Activated T-cell treated with anti-CD3 and anti-CD28 coated beads, Interleukin-2, amount 50 U/mL, for 4 hours (primary cell): ENCODE data around the gene PSEN1. TPM values are rescaled to one million over a fixed set of nuclear protein-coding genes. Genes with fewer than 3 reads are reported as not detected.

Experiments used
- ATAC-seq, 2 donors: fragments of 200-7000 bp; cut with Tn5 transposase; one replicate each; pipeline ENCODE4 v1.10.0; 2021
- DNase-seq: peaks from one replicate; pipeline ENCODE4 v3.0.0-alpha.2; 2020
- H3K27me3 Mint-ChIP-seq: one replicate; pipeline ENCODE4 v1.8.0; 2021; ENCODE audit warnings: low read depth, mixed read lengths
- H3K36me3 Mint-ChIP-seq: one replicate; pipeline ENCODE4 v1.8.0; 2022; ENCODE audit warnings: mixed read lengths; ENCODE audit not compliant: insufficient read depth
- H3K4me1 Mint-ChIP-seq: one replicate; pipeline ENCODE4 v1.8.0; 2021; ENCODE audit warnings: low read depth, mixed read lengths
- H3K4me3 Mint-ChIP-seq: one replicate; pipeline ENCODE4 v1.8.0; 2021; ENCODE audit warnings: mild to moderate bottlenecking, moderate library complexity, mixed read lengths
- H3K9me3 Mint-ChIP-seq: one replicate; pipeline ENCODE4 v1.8.0; 2021; ENCODE audit warnings: mixed read lengths
- total RNA-seq, 3 donors: library from RNA; stranded (reverse); gene quantifications; one replicate each; pipeline ENCODE4 v1.2.1, GENCODE V29; 2021

PSEN1 gene
- total RNA-seq, 3 donors from 2014 or later, result 21.5 to 29.2 (median 25.0) TPM

DNA sequence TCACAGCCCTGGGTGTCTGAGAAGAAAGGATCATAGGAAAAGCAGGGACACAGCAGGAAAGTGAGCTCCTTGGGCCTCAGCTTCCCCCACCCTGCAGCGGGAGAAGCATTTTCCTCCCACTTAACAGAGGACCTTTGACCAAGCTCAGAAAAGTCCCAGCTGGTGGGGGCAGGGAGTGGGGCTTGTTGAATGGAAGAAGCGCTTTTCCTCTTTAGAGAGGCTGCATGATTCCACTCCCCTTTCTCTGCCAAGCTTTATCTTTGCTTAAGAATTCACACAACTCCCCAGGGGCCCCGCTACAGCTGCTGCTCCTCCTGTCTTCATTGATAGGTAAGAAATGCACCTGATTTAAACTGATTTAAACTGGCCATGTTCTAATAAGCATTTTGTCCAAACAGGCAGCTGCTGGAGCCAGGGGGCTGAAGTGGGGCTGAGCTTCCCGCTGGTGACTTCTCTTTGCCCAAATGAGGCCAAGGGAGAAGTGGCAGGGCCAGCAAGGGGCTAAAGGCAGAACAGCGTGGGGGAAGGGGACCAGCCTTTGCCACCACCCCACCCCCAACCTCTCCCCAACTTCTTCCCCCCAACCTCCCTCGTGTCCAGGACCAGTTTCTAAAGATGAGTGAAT, 99.3 kb downstream of the PSEN1 start:
- H3K27me3 Mint-ChIP-seq, result peaks cover 60% of the 10 kb centered on the region
- H3K4me1 Mint-ChIP-seq, result peaks cover 9% of the 10 kb centered on the region
- no peaks in the 10 kb centered on the region for H3K36me3 Mint-ChIP-seq
- ATAC-seq (no peak), DNase-seq (no peak)
- no peaks in the 10 kb centered on the region for H3K9me3 Mint-ChIP-seq
- no peak overlapping the region for H3K4me3 Mint-ChIP-seq

DNA sequence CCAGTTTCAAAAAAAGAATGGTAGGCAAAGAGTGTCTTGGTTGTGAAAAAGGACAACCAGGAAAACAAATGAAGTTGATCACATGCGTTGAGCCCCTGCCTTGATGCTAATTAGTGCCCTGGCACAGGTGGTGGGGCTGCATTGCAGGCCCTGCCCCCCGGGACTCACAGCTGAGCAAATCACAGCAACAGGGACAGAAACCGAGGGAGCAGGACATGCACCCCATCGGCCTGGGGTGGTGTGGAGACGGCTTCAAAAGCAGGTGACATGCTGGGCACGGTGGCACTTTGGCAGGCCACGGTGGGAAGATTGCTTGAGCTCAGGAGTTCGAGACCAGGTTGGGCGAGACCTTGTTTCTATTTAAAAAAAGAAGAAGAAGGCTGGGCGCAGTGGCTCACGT, 99.8 kb downstream of the PSEN1 start:
- Mint-ChIP-seq H3K4me1 (peaks cover 9% of the 10 kb centered on the region), H3K36me3 (no peaks in the 10 kb centered on the region), H3K27me3 (peaks cover 64% of the 10 kb centered on the region), H3K4me3 (no peak overlapping the region), H3K9me3 (no peaks in the 10 kb centered on the region)
- no peak for ATAC-seq
- no peak for DNase-seq

DNA sequence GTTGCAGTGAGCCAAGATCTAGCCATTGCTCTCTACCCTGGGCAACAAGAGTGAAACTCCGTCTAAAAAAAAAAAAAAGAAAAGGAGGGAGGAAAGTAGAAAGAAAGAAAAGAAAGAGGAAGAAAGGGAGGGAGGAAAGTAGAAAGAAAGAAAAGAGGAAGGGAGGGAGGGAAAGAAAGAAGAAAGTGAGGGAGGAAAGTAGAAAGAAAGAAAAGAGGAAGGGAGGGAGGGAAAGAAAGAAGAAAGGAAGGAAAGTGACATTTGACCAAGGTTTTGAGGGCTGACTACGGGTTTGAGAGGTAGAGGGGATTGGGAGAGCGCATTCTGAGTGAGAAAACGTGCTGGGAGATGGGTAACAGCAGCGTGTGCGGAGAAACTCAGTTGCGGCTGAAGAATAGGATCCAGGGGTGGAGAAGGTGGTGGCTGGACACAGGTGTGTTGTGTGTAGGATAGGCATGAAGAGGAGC, 100.5 kb downstream of the PSEN1 start:
- Mint-ChIP-seq H3K4me3 (peak overlapping the region; percentile 62), H3K36me3 (no peaks in the 10 kb centered on the region), H3K9me3 (no peaks in the 10 kb centered on the region), H3K27me3 (peaks cover 70% of the 10 kb centered on the region), H3K4me1 (peaks cover 12% of the 10 kb centered on the region)
- DNase-seq (no peak), ATAC-seq (no peak)

DNA sequence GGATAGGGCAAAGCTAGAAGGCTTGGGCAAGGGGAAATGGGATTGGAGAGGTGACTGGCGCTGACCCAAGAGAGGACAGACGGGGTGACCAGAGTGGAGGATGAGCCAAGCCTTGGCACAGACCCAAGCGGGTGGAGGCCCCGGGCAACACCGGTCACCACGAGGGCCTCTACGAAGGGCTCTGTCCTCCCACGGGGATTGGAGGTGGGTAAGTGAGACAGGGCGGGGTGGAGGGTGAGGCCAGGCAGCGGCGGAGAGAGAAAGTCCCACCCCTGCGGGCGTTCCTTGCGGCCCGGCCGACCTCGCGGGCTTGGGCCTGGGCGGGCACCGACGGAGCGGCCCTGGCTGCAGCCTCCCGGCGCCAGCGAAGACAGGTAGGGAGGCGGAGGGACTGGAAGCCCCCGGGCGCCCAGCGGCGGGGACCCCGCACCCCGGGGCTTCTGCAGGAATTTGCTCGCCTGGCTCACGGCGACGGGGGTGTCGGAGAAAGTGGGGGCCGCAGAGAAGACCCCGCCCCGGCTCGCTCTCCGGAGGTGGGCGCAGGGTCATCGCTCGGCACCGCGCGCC, 101.0 kb downstream of the PSEN1 start, which contains the start of gene PAPLN:
PAPLN (plus strand) TSS at position 288 of the 567 bp plus-strand sequence. CDS start 2,273 bp downstream, outside the sequence.
- ATAC-seq, result peak; percentile 36 to 39
- H3K9me3 Mint-ChIP-seq, result no peaks in the 10 kb centered on the region

DNA sequence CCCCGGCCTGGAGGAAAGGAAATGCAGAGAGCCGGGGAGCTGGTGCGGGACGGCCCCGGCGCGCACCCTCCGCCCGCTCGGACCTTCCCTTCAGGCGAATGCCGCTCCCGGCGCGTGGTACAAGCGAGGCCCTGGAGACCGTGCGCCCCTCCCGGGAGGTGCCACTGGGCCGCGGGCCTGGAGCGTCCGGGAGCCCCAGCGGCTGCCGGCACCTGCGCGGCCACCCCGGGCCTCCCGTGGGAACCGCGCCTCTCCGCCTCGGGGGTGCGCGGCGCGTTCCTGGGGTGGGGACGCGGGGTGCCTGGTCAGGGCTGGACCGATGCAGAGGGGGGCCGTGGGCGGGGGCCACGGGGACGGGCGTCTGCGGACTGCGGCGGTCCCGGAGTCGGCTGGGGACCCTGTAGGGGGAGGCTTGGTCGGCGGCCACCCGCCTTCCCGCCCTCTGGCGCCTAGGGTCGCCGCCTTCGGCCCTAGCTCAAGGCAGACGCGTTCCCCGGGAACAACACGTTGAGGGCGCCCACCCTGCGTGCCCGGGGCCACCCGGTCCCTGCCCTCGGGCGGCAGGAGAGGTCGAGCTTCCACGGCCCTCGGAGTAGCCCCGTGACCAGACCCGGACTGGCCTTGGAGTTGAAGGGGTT, 101.6 kb downstream of the PSEN1 start:
- Mint-ChIP-seq H3K9me3 (no peaks in the 10 kb centered on the region), H3K4me1 (peaks cover 17% of the 10 kb centered on the region), H3K4me3 (no peak overlapping the region), H3K36me3 (no peaks in the 10 kb centered on the region), H3K27me3 (peaks cover 76% of the 10 kb centered on the region)
- ATAC-seq (peak; percentile 34 to 41), DNase-seq (no peak)

More for the DNA sequence above, 101.0 kb downstream of the PSEN1 start, which contains the start of gene PAPLN:
- Mint-ChIP-seq H3K27me3 (peaks cover 75% of the 10 kb centered on the region), H3K4me3 (peak within 1 kb of the TSS; percentile 62), H3K4me1 (peaks cover 12% of the 10 kb centered on the region), H3K36me3 (no peaks in the 10 kb centered on the region)
- DNase-seq, result no peak

DNA sequence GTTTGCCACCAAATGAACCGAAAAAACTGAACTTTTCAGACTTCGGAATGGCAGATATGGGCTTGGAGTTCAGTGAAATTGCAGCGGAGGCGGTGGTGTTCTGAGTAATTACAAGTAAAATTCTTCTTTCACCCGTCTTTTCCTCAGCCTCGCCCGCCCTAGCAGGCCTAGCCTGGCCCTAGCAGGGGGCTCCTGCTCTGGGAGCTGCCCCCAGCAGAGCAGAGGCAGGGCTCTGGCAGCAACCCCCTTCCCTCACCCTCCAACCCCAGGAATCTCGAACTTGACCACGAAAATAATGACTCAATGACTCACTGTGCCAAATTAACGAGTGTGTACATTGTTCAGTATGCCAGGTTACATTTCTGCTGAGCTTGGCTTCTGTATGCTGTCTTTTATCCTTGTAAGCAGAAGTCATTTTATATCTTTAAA, 102.1 kb downstream of the PSEN1 start:
- ATAC-seq (peak; percentile 31 to 41), DNase-seq (no peak)
- Mint-ChIP-seq H3K9me3 (no peaks in the 10 kb centered on the region), H3K36me3 (no peaks in the 10 kb centered on the region), H3K27me3 (peaks cover 77% of the 10 kb centered on the region), H3K4me1 (peaks cover 18% of the 10 kb centered on the region), H3K4me3 (no peak overlapping the region)

DNA sequence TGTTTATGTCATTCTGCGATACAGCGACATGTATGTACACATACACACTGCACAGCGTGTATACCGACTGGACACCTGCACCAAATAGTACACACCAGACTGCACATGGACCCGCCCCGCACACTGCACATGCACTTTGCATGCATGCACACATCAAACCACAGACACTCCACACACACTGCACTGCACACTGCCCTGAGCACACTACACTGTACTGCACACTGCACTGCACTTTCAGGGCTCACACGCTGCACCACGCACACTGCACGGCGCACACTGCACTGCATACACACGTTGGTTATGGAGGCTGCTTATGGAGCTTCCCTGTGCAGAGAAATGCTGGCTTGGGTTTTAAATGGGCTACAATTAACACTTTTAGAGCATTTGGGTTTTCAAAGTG, 102.6 kb downstream of the PSEN1 start:
- Mint-ChIP-seq H3K36me3 (no peaks in the 10 kb centered on the region), H3K27me3 (peaks cover 77% of the 10 kb centered on the region), H3K4me3 (no peak overlapping the region), H3K9me3 (no peaks in the 10 kb centered on the region), H3K4me1 (peaks cover 20% of the 10 kb centered on the region)
- ATAC-seq, result peak in 1 of 2 donors; percentile 10
- DNase-seq, result no peak

DNA sequence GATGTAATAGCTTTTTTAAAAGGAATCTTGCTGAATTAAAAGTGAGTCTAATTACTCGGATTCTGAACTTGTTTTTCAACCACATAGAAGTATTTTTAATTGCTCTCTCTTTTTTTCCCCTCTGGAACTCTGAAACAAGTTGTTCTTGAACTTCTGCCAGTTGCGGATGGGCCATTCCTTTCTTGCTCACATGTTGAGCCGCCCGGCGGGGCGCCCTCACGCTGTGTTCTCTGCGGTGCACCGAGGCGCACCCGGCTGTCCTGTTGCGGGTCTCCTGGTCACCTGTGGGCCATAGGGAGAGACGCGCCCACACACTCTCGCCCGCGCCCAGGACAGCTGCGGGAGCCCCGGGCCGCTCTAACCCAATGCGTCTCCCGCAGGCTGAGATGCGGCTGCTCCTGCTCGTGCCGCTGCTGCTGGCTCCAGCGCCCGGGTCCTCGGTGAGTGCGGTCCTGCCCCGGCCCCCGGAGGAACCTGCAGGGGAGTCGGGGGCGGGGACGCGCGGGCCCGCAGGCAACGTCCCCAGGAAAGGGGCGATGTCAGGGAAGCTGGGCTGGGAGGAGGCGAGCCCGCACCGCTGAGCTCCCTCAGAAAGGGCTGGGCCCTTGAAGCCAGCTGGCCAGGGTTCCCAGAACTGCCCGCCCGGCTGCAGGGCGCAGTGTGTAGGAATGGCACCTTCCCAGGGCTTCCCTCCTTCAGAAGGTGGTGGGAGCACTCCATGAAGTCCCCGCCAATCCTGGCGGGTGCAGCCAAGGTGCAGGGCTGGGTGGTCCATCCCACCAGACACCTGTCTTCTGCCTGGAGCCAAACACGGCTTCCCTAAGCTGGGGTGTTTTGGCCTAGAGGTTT, 103.3 kb downstream of the PSEN1 start:
- no peak overlapping the region for H3K4me3 Mint-ChIP-seq

DNA sequence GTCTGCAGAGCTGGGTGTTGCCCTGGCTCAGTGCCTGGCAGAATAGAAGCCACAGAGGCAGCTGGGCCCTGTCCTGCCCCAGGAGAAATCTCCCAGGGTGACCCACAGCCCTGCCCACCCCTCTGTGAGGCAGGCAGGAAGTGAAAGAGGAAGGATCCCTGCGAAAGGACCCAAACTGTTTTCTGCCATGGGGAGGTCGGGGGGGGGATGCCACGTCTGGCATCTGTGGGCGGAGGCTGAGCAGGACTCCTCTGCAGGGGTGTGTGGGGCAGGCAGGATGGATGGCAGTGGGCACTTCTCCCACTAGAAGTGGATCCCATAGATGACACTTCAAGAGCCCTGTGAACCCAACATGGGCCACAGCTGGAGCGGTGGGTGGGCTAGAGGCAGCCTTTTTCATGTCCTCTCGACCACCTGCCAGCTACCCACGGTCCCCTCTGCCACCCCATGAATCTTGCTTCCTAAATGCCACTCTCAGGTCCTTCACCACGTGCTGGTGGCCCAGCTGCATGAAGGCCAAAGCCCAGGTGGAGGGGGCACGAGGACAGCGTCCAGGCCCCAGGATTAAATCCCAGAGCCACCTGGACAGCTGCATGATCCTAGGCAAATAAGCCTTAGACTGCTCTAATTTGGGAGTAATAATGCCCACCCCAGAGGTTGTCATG, 104.6 kb downstream of the PSEN1 start:
- DNase-seq, result no peak
- Mint-ChIP-seq H3K36me3 (no peaks in the 10 kb centered on the region), H3K9me3 (no peaks in the 10 kb centered on the region), H3K4me1 (peaks cover 20% of the 10 kb centered on the region), H3K27me3 (peaks cover 70% of the 10 kb centered on the region), H3K4me3 (no peak overlapping the region)
- no peak for ATAC-seq

More for the DNA sequence above, 103.3 kb downstream of the PSEN1 start:
- peaks cover 76% of the 10 kb centered on the region for H3K27me3 Mint-ChIP-seq
- DNase-seq, result no peak
- ATAC-seq, result no peak
- no peaks in the 10 kb centered on the region for H3K36me3 Mint-ChIP-seq
- H3K9me3 Mint-ChIP-seq, result no peaks in the 10 kb centered on the region
- H3K4me1 Mint-ChIP-seq, result peaks cover 20% of the 10 kb centered on the region

DNA sequence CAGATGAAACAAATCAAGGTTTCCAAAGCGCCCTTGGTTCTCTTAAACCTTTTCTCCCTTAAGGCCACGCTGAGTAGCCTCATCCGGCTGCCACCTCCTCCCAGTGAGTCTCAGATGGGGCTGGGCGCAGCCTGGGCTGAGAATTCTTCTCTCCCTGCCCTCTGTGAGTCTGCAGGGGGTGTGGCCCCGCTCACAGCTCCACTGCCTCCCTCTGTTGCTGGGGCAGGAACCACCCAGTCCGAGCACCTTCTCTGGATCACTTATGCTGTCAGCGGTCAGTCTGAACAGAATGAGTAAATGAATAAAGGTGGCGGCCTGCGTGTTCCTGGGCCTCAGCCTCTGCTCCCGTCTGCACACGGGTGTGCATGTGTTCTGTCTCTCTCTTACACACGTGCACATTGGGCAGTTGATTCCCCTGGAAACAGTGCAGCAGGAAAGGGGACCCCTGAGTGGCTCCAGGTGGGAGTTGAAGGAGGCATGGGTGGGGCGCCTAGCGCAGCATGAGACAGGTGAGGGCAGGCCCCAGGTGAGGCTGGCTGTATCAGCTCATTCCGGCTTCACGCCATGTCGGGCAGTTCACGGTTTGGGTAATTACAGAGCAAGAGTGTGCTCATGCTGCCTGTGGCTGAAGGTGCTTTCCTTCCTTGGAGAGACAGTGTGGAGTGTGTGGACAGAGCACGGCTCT, 105.3 kb downstream of the PSEN1 start:
- Mint-ChIP-seq H3K4me1 (peaks cover 21% of the 10 kb centered on the region), H3K36me3 (no peaks in the 10 kb centered on the region), H3K27me3 (peaks cover 65% of the 10 kb centered on the region), H3K4me3 (no peak overlapping the region), H3K9me3 (no peaks in the 10 kb centered on the region)
- DNase-seq, result no peak
- ATAC-seq, result no peak

DNA sequence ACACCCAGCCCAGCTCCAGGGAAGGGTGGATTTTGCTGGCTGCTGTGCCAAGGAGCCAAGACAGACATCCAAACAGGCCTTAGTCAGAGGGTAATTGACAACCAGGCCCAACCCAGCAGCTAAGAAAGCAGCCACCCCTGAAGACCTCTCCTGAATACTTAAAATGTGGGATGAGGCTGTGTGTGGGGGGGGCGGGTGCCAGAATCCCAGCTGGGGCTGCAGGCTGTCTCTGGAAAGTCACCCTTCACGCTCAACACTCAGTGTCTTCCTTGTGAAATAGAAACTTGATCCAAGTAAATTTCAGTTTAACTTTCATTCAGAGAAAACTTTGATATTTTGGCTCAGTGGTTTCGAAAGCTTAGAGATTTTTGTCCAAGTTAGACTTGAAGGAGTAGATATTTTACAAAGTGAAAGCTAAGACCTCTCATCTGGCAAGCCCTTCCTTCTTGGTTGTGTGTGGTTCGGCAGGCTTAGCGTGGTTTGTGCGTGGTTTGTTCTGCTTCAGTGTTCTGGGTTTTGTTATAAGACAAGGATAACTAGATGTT, 106.1 kb downstream of the PSEN1 start:
- Mint-ChIP-seq H3K36me3 (no peaks in the 10 kb centered on the region), H3K4me1 (peaks cover 23% of the 10 kb centered on the region), H3K4me3 (no peak overlapping the region), H3K9me3 (no peaks in the 10 kb centered on the region), H3K27me3 (peaks cover 65% of the 10 kb centered on the region)
- ATAC-seq (no peak), DNase-seq (no peak)

DNA sequence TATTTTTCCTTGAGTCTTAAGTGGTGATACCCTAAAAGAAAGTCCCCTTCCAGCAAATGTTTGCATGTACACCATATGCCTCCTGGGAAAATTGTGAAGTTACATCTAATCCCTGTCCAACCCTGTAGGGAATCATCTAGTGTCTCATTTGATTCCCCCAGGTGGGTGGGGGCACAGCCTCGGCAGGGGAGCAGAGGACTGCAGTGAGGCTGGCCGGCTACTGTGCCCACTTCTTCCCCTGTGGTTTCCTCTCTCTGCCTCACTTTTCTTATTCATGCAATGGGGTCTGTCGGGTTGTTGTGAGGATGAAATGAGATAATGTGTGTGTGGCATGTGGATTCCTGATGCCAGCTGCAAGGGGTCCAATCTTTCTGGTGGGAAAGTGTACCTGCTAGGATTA, 107.0 kb downstream of the PSEN1 start:
- Mint-ChIP-seq H3K27me3 (peaks cover 64% of the 10 kb centered on the region), H3K36me3 (no peaks in the 10 kb centered on the region), H3K4me1 (peaks cover 24% of the 10 kb centered on the region), H3K9me3 (no peaks in the 10 kb centered on the region), H3K4me3 (no peak overlapping the region)
- ATAC-seq (no peak), DNase-seq (no peak)

DNA sequence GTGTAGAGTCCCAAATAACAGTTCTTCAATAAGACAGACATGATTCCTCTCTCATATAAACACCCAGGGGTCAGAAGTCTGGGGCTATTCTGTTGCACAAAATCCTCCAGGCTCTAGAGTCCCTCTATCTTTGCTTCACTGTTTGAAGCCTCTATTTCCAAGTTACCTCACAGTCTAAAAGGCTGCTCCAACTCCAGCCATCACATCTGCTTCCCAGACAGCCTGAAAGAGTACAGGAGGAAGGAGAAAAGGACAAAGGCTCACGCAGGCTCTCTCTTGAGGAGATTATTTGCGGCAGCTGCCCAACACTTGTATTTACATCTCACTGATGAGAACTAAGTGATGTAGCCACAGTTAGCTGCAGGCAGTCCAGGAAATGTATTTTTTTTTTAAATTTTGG, 107.4 kb downstream of the PSEN1 start:
- no peak for ATAC-seq

More for the DNA sequence above, 107.4 kb downstream of the PSEN1 start:
- peaks cover 22% of the 10 kb centered on the region for H3K4me1 Mint-ChIP-seq
- H3K36me3 Mint-ChIP-seq, result no peaks in the 10 kb centered on the region
- no peak overlapping the region for H3K4me3 Mint-ChIP-seq
- no peaks in the 10 kb centered on the region for H3K9me3 Mint-ChIP-seq
- H3K27me3 Mint-ChIP-seq, result peaks cover 61% of the 10 kb centered on the region
- no peak for DNase-seq
